C1 segment of cervical spinal cord (tissue), 14 donors: ENCODE measurements around the gene BAZ2A.
"Not testable (repeated sequence)": the region's sequence is repeated elsewhere in the genome, so short reads cannot be mapped to it uniquely, and the experiment has no call there.

Experiments used
- DNase-seq, 14 donors: peaks; one replicate each; lab custom pipeline; 2025; lab: John Stamatoyannopoulos, UW

Gene BAZ2A

DNA sequence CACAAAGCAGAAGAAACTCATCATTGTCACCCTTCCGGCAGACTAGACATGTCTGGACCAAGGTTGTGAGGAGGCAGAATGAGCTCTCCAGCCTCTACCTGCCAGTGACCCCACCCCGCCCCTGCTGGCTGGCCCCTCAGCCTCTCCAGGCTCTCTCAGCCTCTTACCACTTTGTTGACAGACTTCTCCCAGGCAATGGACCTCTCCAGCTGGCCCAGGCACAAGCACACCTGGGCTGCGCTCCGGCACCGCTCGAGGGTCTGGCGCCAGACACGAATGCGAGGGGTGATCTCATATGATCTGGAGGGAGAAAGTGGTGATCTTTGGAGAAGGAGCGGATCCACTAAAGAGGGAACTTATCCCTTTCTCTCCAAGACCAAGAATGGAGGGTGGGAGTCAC lies 30.3 kb downstream of the BAZ2A start:
- no peak for DNase-seq

DNA sequence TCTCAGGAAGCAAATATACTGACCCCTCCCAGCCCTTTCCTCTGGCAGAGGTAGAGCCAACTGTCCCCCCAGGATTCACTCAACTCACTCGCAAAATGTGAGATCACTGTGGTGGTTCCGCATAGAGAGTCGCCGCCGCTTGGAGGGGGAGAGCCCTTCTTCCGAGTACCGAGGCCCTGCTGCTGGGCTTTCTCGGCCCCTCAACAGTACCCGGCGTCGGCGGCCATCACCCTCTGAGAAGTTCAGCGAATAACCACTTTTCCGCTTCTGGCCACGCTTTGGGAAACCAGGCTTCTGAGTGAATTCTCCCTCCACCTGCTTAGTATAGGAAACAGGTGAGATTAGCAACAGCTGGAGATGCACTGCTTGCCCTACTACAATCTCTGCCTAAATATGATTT lies 31.1 kb downstream of the BAZ2A start:
- DNase-seq, result no peak

DNA sequence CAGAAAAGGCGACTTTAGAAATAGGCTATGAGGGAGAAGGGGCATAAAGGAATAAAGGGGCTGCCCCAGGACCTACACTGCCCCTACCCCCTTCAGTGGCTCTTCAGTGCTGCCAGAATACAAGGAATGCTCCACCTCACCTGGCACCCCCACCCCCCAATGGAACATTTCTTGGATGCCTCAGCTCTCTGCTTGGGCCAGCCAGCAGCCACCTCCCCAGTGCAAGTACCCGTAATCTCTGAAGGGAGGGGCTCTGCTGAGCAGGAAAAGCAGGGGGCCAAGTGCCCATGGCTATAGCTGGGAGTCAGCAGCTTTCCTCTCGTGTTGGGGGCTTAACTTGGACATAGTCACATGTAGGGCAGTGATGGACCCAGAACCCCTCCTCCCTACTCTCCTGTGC lies 33.3 kb downstream of the BAZ2A start:
- no peak for DNase-seq

DNA sequence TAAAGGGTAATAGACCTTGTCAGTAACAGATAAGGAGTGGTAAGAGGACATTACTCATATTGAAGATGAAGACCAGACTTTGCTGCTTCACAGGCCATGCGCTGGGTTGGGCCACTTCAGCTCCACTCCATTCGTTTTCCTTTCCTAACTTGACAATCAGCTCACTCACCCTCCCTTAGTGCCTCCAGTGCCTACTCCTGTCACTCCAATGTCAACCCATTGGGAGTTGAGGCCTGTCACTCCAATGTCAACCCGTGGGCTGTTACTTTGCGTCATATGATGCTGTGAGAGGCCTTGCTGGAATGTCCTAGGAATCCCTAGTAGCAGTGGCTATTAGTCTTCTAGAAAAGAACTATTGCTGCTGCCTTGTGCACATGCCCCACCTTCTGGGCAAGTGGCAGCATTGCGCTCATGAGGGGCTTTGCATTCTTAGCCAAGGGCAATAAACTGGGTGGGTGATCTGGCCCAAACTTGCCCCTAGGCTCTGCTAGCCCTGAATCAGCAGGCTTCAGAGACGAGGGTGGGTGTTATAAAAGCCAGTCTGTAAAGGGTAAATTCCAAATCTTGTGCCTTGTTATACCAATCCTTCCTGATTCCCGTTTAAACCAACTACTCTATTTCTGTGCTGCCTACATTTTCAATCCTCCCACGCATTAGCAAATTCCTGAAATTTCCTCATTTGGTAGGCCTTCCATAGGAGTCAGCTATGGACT lies 36.1 kb downstream of the BAZ2A start:
- peak in 6 of 14 donors; percentile 4 to 36 (median 12) for DNase-seq

DNA sequence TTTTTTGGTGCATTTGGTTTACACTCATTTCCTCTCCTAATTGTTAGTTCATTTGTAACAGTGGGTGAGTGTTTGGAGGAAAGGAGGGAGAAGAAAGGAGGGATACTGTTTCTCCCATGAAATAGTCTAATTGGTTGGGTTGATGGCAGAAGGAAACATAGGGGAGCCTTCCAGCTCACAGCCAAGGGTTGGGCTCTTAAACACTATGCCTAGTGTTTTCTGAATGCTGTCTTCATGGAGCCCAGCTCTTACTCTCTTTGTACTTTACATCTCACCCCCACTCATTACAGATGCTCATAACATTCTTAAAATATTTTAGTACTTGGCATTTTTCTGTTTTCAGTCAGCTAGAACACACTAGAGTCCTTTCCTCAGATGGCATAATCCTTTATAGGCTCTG lies 38.2 kb downstream of the BAZ2A start:
- DNase-seq, result no peak

DNA sequence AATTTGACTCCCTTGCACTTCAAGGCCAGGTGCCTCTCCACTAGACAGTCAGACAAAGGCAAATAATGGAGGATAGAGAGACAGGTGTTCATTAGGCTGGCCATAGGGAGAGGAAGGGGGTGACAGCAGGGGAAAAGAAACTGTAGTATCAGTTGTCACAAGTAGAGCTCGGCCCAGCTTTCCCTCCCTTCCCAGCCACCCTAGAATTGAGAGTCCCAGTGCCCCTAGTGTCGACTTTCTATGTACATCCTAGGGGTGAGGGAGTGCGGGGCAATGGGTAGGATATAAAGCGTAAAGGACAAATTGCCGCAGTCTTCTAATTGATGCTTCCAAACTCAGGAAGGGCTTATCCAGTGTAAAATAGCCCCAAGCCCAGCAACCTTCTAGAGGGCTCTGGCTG lies 39.0 kb downstream of the BAZ2A start:
- DNase-seq, result no peak

DNA sequence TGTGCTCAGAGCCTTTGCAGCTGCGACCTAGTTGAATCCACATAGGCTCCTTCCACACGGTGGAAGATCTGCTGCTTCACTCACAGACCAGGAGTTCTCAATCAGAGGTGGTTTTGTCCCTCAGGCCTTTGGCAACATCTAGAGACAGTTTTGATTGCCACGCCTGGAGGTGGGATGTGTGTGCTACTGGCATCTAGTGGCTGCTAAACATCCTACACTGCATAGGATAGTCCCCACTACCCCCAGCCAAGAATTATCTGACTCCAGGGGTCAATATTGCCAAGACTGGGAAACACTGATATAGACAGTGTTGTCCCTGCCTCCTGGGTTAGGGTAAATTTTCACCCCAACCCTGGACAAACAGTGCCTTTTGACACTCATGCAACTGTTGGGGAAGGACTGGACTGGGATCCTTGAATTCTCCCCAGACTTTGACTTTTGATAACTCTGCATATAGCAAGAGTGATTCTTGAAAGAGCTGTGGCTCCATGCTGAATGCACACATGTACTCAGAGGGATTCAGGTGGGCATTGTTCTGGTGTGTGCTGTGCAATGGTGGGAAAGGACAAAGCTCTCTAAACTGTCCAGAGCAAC lies 39.8 kb downstream of the BAZ2A start:
- DNase-seq, result no peak

DNA sequence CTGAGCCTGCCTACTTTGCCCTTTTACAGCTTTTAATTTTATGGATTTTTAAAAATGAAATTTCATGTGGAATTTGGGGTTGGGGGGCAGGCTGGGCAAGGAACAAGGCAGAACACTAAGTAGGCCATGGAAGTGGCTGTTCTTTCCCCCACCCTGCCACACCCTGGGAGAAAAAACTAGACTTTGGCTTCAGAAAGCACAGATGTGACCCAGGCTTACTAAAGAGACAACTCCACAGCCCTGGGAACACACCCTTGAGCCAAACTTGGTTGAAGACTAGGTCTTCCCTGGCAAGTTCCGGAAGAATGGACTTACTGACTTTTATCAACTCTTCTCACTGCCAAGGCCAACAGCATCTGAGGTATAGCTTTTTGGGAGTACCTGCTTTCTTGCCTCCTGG lies 40.3 kb downstream of the BAZ2A start:
- DNase-seq, result no peak

DNA sequence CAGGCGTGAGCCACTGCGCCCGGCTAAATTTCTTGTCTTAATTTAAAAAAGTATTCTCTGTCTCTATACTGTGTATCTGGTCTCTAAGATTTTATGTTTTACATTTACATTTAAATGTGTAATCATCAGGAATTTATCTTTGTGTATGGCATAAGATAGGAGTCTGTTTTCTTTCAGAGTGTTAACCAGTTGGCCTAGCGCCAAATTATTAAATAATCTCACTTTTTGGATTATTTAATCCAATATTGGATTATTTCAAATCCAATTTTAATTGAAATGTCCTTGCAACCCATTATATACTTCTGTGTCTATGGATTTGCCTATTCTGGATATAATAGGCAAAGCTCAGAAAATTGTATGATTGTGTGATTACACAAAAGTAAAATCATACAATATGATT lies 45.0 kb downstream of the BAZ2A start:
- DNase-seq, result no peak

DNA sequence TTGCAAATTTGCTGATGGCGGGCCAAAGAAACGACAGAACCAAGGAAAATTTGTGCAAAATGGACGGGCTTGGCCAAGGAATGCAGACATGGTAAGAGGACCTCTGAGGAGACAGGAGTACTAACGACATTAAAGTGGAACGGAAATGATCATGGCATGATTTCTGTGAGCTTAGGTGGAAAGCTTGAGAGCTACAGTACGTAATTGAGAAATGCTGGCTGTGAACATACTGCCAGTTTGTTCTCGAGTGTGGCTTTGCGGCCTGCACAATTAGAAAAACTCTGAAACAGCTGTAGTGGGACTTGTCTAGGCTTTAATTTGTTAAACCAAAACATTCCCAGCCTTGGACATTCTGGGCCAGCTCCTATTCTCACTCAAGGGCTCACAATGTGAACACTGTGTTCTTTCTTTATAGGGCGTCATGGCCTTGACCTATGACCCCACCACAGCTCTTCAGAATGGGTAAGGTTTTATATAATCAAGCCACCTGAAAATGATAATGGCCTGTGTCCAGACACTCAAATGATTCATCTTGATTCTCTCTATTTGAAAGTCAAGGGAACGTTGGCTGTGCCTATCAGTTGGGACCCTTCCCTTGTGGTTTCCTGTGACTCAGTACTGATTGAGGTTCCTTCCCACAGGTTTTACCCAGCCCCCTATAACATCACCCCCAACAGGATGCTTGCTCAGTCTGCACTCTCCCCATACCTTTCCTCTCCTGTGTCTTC lies 48.5 kb downstream of the BAZ2A start:
- no peak for DNase-seq

DNA sequence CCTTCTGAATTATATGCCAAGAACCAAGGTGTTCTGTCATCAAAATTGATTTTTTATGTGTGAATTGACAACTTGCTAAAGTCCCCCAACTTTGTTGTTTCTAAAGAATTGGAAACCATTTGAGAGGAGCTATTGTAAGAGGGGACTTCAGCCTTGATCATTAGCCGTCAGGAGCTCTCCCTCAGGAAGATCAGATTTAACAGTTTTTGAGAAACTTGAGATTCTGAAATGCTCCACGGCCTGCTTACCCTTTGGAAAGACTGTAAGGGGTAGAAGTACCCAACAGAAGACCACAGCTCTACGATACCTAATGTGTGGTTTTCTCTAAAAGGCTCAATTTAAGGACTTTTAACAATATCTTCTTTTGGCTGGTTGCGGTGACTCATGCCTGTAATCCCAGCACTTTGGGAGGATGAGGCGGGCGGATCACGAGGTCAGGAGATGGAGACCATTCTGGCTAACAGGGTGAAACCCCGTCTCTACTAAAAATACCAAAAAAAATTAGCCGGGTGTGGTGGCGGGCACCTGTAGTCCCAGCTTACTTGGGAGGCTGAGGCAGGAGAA lies 51.1 kb downstream of the BAZ2A start:
- DNase-seq, result no peak

DNA sequence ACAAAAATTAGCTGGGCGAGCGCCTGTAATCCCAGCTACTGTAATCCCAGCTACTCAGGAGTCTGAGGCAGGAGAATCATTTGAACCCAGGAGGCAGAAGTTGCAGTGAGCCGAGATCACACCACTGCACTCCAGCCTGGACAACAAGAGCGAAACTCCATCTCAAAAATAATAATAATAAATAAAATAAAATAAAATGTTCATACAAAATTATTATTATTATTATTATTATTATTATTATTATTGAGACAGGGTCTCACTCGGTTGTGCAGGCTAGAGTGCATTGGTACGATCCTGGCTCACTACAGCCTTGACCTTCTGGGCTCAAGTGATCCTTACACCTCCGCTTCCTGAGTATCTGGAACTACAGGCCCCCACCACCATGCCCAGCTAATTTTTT lies 52.9 kb downstream of the BAZ2A start:
- not testable (repeated sequence) for DNase-seq

DNA sequence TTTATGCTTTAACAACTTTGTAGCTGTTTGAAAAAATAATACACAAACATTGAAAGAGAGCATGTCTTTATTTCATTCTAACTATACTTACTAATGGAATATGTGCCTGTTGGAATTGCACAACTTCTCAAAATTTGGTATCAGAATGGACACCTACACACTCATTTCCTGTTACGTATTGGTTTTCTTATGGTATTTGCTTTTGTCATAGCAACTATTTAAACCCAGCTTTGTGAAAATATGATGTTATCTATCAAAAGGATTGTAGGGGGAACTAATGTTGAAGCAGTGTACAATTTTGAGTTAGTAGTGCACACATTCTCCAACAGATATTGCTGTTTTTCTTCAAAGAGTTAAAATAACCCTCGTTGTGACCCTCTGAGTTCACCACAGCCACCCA lies 55.9 kb downstream of the BAZ2A start:
- DNase-seq, result no peak

DNA sequence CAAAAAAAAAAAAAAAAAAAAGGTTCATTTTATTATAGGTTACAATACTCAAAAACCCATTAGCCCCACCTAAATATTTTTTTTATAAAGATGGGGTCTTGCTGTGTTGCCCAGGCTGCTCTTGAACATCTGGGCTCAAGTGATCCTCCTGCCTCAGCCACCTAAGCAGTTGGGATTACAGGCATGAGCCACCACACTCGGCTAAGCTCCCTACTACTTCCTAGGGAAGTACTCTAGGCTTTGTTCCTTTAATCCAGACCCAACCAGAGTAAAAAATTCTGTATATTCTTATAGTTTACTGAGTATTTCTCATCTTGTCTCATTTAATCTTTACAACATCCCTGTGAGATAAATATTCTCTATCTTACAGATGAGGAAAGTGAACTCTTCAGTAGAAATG lies 57.8 kb downstream of the BAZ2A start:
- no peak for DNase-seq

DNA sequence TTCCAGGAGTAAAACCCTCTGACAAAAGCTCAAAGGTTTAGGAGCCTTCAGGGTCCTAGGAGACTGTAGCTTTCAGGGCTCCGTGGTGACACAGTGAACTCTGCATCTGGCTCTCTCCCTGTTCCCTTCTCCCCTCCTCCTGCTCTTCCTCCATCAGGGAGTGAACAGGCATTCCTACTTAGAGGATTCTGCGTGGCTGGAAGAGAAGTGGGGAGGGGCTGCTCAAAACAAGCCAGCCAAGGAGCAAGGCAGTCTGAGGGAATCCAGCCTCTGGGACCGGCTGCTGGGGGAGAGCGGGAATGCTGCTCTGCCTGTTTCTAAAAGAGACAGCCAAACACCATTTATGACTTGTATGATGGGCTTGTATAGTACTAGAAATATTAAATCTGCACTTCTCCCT lies 59.0 kb downstream of the BAZ2A start:
- no peak for DNase-seq

DNA sequence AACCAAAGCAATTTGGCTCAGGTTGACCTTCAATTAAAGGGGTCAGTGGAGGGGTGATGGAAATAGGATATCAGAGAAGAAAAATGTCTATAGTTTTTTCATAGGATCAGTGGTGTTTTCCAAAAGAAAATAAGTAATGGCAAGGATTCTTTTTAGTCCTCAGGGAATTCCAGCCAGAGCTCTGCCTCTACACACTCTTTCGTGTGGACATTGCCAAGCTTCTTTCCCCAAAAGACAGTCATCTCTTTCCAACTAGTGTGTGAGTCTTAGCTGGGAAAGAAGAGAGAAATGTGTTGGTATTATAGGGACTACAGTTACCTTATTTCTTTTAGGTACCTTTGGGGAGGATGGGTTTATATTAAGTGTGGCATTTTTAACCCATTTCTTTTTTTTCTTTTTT lies 62.0 kb downstream of the BAZ2A start:
- DNase-seq, result no peak

DNA sequence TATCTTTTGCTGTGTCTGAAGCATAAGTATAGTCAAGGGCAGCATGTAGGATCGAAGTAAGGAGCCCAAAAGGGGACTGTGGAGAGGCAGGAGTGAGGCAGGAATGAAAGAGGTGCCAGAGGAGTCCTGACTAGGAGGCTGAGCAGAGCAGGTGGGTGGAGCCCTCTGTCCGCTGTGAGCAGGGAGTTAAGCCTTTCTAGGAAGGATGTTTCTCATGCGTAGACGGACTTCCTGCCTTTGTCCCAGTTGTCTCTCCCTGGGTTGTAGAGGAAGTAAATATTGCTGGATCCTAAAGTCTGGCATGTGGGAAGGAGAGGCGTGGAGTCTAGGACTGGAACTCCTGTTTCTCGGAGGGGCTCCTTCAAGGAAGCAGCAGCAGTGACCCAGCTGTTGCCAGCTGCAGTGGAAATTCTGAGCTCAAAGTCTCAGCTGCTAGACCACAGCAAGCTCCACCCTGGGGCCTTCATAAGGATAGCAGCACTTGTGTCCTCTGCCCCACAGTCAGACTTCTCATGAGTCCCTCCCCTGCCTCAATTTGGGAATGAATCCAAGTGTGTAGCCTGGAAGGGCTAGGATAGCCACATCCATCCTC lies 64.5 kb downstream of the BAZ2A start:
- DNase-seq, result peak in 4 of 14 donors; percentile 2 to 4 (median 3)

DNA sequence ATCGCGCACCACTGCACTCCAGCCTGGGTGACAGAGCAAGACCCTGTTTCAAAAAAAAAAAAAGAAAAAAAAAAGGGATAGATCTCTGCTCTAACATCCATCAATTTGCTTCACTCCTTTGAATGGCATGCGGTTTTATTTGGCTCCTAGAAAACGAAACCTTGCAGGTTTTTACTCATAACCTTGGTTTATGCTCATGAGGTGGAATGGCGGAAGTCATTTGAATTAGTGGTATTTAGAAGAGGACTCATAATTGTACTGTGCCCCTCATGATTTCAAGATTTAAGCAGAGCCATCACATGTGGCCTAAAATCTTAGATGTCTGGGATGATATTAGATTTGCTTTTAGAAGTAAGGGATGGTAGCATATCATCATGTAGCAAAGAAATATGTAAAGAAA lies 79.1 kb downstream of the BAZ2A start:
- no peak for DNase-seq

DNA sequence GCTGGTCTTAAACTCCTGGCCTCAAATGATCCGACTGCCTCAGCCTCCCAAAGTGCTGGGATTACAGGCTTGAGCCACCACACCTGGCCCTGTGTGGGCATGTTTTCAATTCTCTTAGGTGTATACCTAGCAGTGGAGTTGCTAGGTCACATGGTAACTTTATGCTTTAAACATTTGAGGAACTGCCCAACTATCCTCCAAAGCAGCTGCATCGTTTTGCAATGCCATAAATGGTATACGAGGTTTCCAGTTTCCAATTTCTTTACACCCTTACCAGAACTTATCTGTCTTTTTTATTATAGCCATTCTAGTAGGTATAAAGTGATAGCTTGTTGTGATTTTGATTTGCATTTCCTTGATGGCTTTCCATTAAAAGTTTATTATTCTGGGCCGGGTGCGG lies 83.4 kb downstream of the BAZ2A start:
- no peak for DNase-seq
